Hepatocyte (in vitro differentiated cells): ENCODE measurements around the gene CNOT8. TPM values are rescaled to one million over a fixed set of nuclear protein-coding genes. Genes with fewer than 3 reads are reported as not detected.

Source experiments
- DNase-seq: peaks from one replicate; pipeline ENCODE4 v3.0.0-alpha.2; 2016; ENCODE audit warnings: low spot score
- H2AFZ ChIP-seq: fragments of 200-600 bp; sonication (generic); 2 replicates; pipeline ENCODE4 v1.6.0; 2016; ENCODE audit warnings: antibody characterized with exemption, mild to moderate bottlenecking
- H3K27ac ChIP-seq: fragments of 200-600 bp; sonication (generic); 2 replicates; pipeline ENCODE4 v1.5.1; 2016; ENCODE audit warnings: mild to moderate bottlenecking
- H3K27me3 ChIP-seq: fragments of 200-600 bp; sonication (generic); 2 replicates; pipeline ENCODE4 v1.6.1; 2016
- H3K36me3 ChIP-seq: fragments of 200-600 bp; sonication (generic); replicated peaks from 2 replicates; pipeline ENCODE4 v1.5.1; 2016; ENCODE audit warnings: low read depth; ENCODE audit not compliant: insufficient read depth
- H3K4me1 ChIP-seq: fragments of 200-600 bp; sonication (generic); 2 replicates; pipeline ENCODE4 v1.5.1; 2016; ENCODE audit warnings: mild to moderate bottlenecking, moderate library complexity; ENCODE audit not compliant: insufficient read depth
- H3K4me2 ChIP-seq: fragments of 200-600 bp; sonication (generic); 2 replicates; pipeline ENCODE4 v1.6.0; 2016
- H3K4me3 ChIP-seq: fragments of 200-600 bp; sonication (generic); 2 replicates; pipeline ENCODE4 v1.5.1; 2016; ENCODE audit warnings: mild to moderate bottlenecking
- H3K79me2 ChIP-seq: fragments of 200-600 bp; sonication (generic); 2 replicates; pipeline ENCODE4 v1.6.0; 2017; ENCODE audit warnings: mild to moderate bottlenecking
- H3K9me2 ChIP-seq: fragments of 200-600 bp; sonication (generic); replicated peaks from 2 replicates; pipeline ENCODE4 v1.6.0; 2017; ENCODE audit warnings: mild to moderate bottlenecking; ENCODE audit not compliant: insufficient read depth
- H3K9me3 ChIP-seq: fragments of 200-600 bp; sonication (generic); 2 replicates; pipeline ENCODE4 v1.5.1; 2016; ENCODE audit warnings: low read depth, mild to moderate bottlenecking
- H4K20me1 ChIP-seq: fragments of 200-600 bp; sonication (generic); 2 replicates; pipeline ENCODE4 v1.6.0; 2016; ENCODE audit warnings: mild to moderate bottlenecking; ENCODE audit not compliant: insufficient read depth, poor library complexity, severe bottlenecking
- EZH2 ChIP-seq: fragments of 200-600 bp; sonication (generic); IDR thresholded peaks from 2 replicates; pipeline ENCODE4 v1.6.1; 2016; ENCODE audit warnings: antibody characterized with exemption, mild to moderate bottlenecking, borderline replicate concordance
- EZH2phosphoT487 ChIP-seq: fragments of 200-600 bp; sonication (generic); IDR thresholded peaks from one replicate; pipeline ENCODE4 v1.6.1; 2018; ENCODE audit warnings: antibody characterized with exemption, mild to moderate bottlenecking, low read depth, moderate library complexity; ENCODE audit not compliant: unreplicated experiment, severe bottlenecking
- WGBS: methylation state at CpG from one replicate; pipeline ENCODE4 v1.1.6; 2016; ENCODE audit warnings: low lambda C conversion rate; ENCODE audit errors: missing lambda C conversion rate; 5-methylcytosine and 5-hydroxymethylcytosine counted together
- polyA plus RNA-seq: library from polyadenylated mRNA; unstranded; fragments of >200 nt; fragmentation: Nextera tagmentation; extraction: Ambion mirVana; gene quantifications from 2 replicates; pipeline ENCODE4 v1.2.1, GENCODE V29; 2016
- total RNA-seq: library from RNA; depleted of rRNA; stranded (reverse); fragments of >200 nt; gene quantifications from 2 replicates; pipeline ENCODE4 v1.2.3, GENCODE V29; 2014
- TF ChIP-seq, protein P1 (sequence below): fragments of 200-600 bp; sonication (generic); IDR thresholded peaks from 2 replicates; pipeline ENCODE4 v1.5.1; 2016; ENCODE audit warnings: antibody characterized with exemption, mild to moderate bottlenecking; ENCODE audit not compliant: poor library complexity

The CNOT8 gene
- total and polyA plus RNA-seq, 2 experiments from 2014 or later = 46.7 to 63.9 TPM

DNA sequence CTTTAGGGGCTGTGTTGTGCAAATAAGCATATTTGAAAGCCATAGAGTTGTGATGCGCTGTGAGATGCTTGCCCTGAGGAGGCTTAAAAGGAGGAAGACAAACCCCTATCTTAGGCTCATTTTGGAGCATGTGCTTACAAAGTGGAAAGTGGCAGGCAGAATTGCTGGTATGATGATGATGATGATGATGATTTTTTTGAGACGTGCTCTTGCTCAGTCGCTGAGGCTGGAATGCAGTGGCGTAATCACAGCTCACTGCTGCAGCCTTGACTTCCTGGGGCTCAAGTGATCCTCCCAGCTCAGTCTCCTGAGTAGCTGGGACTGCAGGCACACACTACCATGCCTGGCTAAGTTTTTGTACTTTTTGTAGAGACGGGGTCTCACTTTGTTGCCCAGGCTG is 1.7 kb downstream of the CNOT8 start:
- WGBS = 36% methylated on average over 5 of the region's 5 CpGs
- DNase-seq = no peak
- Histone ChIP-seq H2AFZ (no peak overlapping the region), H3K4me2 (peak overlapping the region; percentile 85), H3K36me3 (no peaks in the 10 kb centered on the region), H3K27me3 (no peaks in the 10 kb centered on the region), H3K79me2 (peaks cover 66% of the 10 kb centered on the region), H3K4me3 (peak overlapping the region; percentile 80), H3K4me1 (peaks cover 12% of the 10 kb centered on the region), H3K9me2 (no peaks in the 10 kb centered on the region), H3K9me3 (no peaks in the 10 kb centered on the region), H4K20me1 (peaks cover 38% of the 10 kb centered on the region), H3K27ac (peak overlapping the region; percentile 94)
- no peak for TF ChIP-seq EZH2
- TF ChIP-seq EZH2phosphoT487 = no peak

DNA sequence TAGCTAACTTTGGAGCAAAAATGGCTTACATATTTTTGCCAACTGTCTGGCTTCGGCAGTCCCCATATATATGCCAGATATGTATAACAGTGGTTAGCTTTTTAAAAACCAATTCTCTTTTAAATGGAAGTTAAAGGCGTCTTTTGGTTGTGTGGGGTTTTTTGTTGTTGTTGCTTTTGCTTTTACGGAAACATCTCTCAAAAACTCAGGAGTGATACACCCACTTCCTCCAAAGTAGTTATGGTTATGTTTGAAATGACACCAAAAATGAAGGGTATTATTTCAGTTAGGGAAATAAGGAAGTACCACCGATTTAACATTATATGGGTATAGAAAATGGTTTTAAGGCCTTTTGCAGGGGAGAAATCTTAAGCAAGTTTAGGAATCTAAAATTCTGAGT is 2.3 kb downstream of the CNOT8 start:
- peaks cover 38% of the 10 kb centered on the region for H4K20me1 ChIP-seq
- peak overlapping the region; percentile 94 for H3K27ac ChIP-seq
- H3K27me3 ChIP-seq = no peaks in the 10 kb centered on the region
- H3K4me2 ChIP-seq = peak overlapping the region; percentile 85
- no peak for TF ChIP-seq EZH2phosphoT487
- TF ChIP-seq, protein P1, sequence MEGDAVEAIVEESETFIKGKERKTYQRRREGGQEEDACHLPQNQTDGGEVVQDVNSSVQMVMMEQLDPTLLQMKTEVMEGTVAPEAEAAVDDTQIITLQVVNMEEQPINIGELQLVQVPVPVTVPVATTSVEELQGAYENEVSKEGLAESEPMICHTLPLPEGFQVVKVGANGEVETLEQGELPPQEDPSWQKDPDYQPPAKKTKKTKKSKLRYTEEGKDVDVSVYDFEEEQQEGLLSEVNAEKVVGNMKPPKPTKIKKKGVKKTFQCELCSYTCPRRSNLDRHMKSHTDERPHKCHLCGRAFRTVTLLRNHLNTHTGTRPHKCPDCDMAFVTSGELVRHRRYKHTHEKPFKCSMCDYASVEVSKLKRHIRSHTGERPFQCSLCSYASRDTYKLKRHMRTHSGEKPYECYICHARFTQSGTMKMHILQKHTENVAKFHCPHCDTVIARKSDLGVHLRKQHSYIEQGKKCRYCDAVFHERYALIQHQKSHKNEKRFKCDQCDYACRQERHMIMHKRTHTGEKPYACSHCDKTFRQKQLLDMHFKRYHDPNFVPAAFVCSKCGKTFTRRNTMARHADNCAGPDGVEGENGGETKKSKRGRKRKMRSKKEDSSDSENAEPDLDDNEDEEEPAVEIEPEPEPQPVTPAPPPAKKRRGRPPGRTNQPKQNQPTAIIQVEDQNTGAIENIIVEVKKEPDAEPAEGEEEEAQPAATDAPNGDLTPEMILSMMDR = no peak
- H3K4me1 ChIP-seq = peaks cover 12% of the 10 kb centered on the region
- DNase-seq = no peak
- H3K4me3 ChIP-seq = no peak overlapping the region
- no peaks in the 10 kb centered on the region for H3K9me2 ChIP-seq
- no peaks in the 10 kb centered on the region for H3K36me3 ChIP-seq
- no peak overlapping the region for H2AFZ ChIP-seq
- H3K9me3 ChIP-seq = no peaks in the 10 kb centered on the region
- peaks cover 72% of the 10 kb centered on the region for H3K79me2 ChIP-seq
- WGBS = 88% methylated on average over 4 of the region's 4 CpGs

GRCh38 chr5:154861946-154862345 is 3.5 kb downstream of the CNOT8 start:
- Histone ChIP-seq H3K4me3 (no peak overlapping the region), H3K4me1 (peaks cover 6% of the 10 kb centered on the region), H3K9me3 (no peaks in the 10 kb centered on the region), H3K4me2 (peak overlapping the region; percentile 5), H3K27me3 (no peaks in the 10 kb centered on the region), H3K36me3 (no peaks in the 10 kb centered on the region), H3K9me2 (no peaks in the 10 kb centered on the region), H3K79me2 (peaks cover 83% of the 10 kb centered on the region), H3K27ac (no peak overlapping the region), H4K20me1 (peaks cover 41% of the 10 kb centered on the region), H2AFZ (no peak overlapping the region)
- WGBS = 88% methylated on average over 8 of the region's 8 CpGs
- TF ChIP-seq, protein P1 = no peak
- no peak for TF ChIP-seq EZH2
- TF ChIP-seq EZH2phosphoT487 = no peak
- DNase-seq = no peak

DNA sequence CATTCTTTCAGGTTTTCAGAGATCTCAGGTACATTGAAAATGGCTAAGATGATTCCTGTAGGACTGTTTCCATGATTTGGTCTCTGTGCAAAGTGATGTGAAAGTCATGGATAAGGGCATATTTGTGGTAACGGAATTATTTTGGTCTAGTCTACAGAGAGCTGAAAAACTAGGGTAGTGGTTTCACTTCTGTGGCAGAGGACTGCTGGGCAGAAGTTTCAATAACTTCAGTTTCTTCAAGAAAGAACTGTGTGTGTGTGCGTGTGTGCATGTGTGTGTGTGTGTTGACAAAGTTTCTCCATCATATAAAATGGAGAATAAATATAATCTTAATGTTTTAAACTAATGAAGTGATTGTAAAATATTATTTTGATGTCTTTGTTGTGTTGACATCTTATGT is 4.3 kb downstream of the CNOT8 start:
- H3K9me2 ChIP-seq = no peaks in the 10 kb centered on the region
- H3K4me3 ChIP-seq = no peak overlapping the region
- no peaks in the 10 kb centered on the region for H3K9me3 ChIP-seq
- 90% methylated on average over 2 of the region's 2 CpGs for WGBS
- H2AFZ ChIP-seq = no peak overlapping the region
- H3K36me3 ChIP-seq = no peaks in the 10 kb centered on the region
- no peak for TF ChIP-seq EZH2phosphoT487
- no peak for TF ChIP-seq EZH2
- TF ChIP-seq, protein P1 = no peak
- H3K4me1 ChIP-seq = peaks cover 5% of the 10 kb centered on the region
- DNase-seq = no peak
- peaks cover 41% of the 10 kb centered on the region for H4K20me1 ChIP-seq
- peaks cover 91% of the 10 kb centered on the region for H3K79me2 ChIP-seq
- no peaks in the 10 kb centered on the region for H3K27me3 ChIP-seq
- peak overlapping the region; percentile 5 for H3K4me2 ChIP-seq
- H3K27ac ChIP-seq = no peak overlapping the region
